A549 treated with dexamethasone at 1 μM for 4 hours (cell line): ENCODE results near the gene SLC30A10. TPM values are rescaled to one million over a fixed set of nuclear protein-coding genes. Genes with fewer than 3 reads are reported as not detected.

Experiments
- total RNA-seq: library from RNA; stranded (reverse); fragments of 200-300 nt; extraction: Qiagen RNA extraction; gene quantifications from 5 replicates; pipeline ENCODE4 v1.2.3, GENCODE V29; 2022

SLC30A10 gene
- 0.05 to 0.11 TPM in 2 of 5 replicates, not detected in the others for total RNA-seq

GRCh38 chr1:219927956-219928790 is at the start of gene SLC30A10:
Gene SLC30A10 (minus strand): TSS chr1:219928557. CDS start chr1:219928440, 117 bp downstream.

Other genes starting within 250 kb of the SLC30A10 start
- gene EPRS1, start 117.9 kb upstream of the SLC30A10 start, total RNA-seq: 74.4 to 82.4 TPM (median 79.0 TPM) in 5 replicates
- gene BPNT1, start 161.2 kb upstream of the SLC30A10 start, total RNA-seq: 15.7 to 18.2 TPM (median 16.7 TPM) in 5 replicates
- 97.7 to 116 TPM (median 109 TPM) in 5 replicates for gene IARS2, start 165.6 kb upstream of the SLC30A10 start, total RNA-seq